HepG2 (cell line): ENCODE data around the gene ALG5. TPM values are rescaled to one million over a fixed set of nuclear protein-coding genes. Genes with fewer than 3 reads are reported as not detected.
A peak's percentile ranks its signal among the peaks of the same experiment; 100 is the strongest.

Experiments used
- FOXP1 ChIP-seq, 2 experiments: fragments of 450-650 bp in 1 of 2; IDR thresholded peaks; 2 replicates each; pipeline ENCODE4 v1.6.1; 2017 to 2018; ENCODE audit warnings: antibody characterized with exemption in 1 of 2
- HHEX ChIP-seq: IDR thresholded peaks from 2 replicates; pipeline ENCODE4 v1.6.1; 2016; ENCODE audit warnings: control low read depth
- HNRNPUL1 ChIP-seq: fragments of 200-400 bp; formaldehyde crosslinking; IDR thresholded peaks from 2 replicates; pipeline ENCODE4 v1.6.1; 2017; ENCODE audit warnings: low read depth, mild to moderate bottlenecking, low read length, moderate library complexity
- PRDM4 ChIP-seq: sonication (generic); formaldehyde crosslinking; IDR thresholded peaks from 2 replicates; pipeline ENCODE4 v1.9.0; 2021; ENCODE audit warnings: missing genetic modification reagents, borderline replicate concordance
- SETDB1 ChIP-seq: sonication (generic); formaldehyde crosslinking; IDR thresholded peaks from 2 replicates; pipeline ENCODE4 v1.5.1; 2020; ENCODE audit warnings: missing genetic modification reagents, mild to moderate bottlenecking, borderline replicate concordance
- TRIM22 ChIP-seq: fragments of 450-650 bp; IDR thresholded peaks from 2 replicates; pipeline ENCODE4 v1.6.1; 2017
- ZBTB33 ChIP-seq: sonication (generic); formaldehyde crosslinking; IDR thresholded peaks from 2 replicates; pipeline ENCODE4 v1.4.0; 2020; ENCODE audit warnings: missing genetic modification reagents
- ZBTB49 ChIP-seq: sonication (generic); formaldehyde crosslinking; IDR thresholded peaks from 2 replicates; pipeline ENCODE4 v1.4.0; 2020; ENCODE audit warnings: missing genetic modification reagents, borderline replicate concordance
- ZBTB7A ChIP-seq: sonication (generic); formaldehyde crosslinking; IDR thresholded peaks from 2 replicates; pipeline ENCODE4 v1.8.0; 2022; ENCODE audit warnings: mild to moderate bottlenecking, missing genetic modification reagents
- ZNF451 ChIP-seq: sonication (generic); formaldehyde crosslinking; IDR thresholded peaks from 2 replicates; pipeline ENCODE4 v1.5.0; 2020; ENCODE audit warnings: mild to moderate bottlenecking, missing genetic modification reagents
- ZNF564 ChIP-seq: sonication (generic); formaldehyde crosslinking; IDR thresholded peaks from 2 replicates; pipeline ENCODE4 v1.8.1; 2023; ENCODE audit warnings: mild to moderate bottlenecking, missing genetic modification reagents
- polyA plus RNA-seq, 8 experiments: library from polyadenylated mRNA; depleted of rRNA in 3 of 8; stranded (reverse) in 7 of 8; unstranded in 1 of 8; fragments of >200 nt; fragmentation: Illumina TruSeq in 4 of 8; extraction: Trizol in 4 of 8; gene quantifications; 2 replicates each; pipeline versions ENCODE4 v1.2.1 to v1.2.3, GENCODE V29; 2011 to 2016; ENCODE audit warnings: low read depth in 4 of 8, missing spikeins in 1 of 8, mixed read lengths in 1 of 8; ENCODE audit not compliant: insufficient read depth in 1 of 8
- total RNA-seq, 5 experiments: library from RNA; depleted of rRNA; stranded (reverse); fragments of >200 nt; fragmentation: Illumina TruSeq; extraction: Trizol; gene quantifications; 2 replicates each; pipeline ENCODE4 v1.2.3, GENCODE V29; 2016; ENCODE audit warnings: low read depth in 1 of 5
- TF ChIP-seq, protein P1 (sequence below), 2 experiments: IDR thresholded peaks; 2 replicates each; pipeline ENCODE4 v1.6.1; 2011 to 2012; ENCODE audit warnings: low read length in 2 of 2, borderline replicate concordance in 1 of 2, low read depth in 1 of 2, mild to moderate bottlenecking in 1 of 2, moderate library complexity in 1 of 2
- TF ChIP-seq, protein P2 (sequence below): sonication (generic); formaldehyde crosslinking; IDR thresholded peaks from 2 replicates; pipeline ENCODE4 v1.9.0; 2021; ENCODE audit warnings: missing genetic modification reagents, mild to moderate bottlenecking, borderline replicate concordance

ALG5 gene
- total and polyA plus RNA-seq, 2 of the 13 experiments (the other 11 are each of a cell fraction or from before 2014, with no cell fraction given) = 27.8 to 51.1 TPM

DNA sequence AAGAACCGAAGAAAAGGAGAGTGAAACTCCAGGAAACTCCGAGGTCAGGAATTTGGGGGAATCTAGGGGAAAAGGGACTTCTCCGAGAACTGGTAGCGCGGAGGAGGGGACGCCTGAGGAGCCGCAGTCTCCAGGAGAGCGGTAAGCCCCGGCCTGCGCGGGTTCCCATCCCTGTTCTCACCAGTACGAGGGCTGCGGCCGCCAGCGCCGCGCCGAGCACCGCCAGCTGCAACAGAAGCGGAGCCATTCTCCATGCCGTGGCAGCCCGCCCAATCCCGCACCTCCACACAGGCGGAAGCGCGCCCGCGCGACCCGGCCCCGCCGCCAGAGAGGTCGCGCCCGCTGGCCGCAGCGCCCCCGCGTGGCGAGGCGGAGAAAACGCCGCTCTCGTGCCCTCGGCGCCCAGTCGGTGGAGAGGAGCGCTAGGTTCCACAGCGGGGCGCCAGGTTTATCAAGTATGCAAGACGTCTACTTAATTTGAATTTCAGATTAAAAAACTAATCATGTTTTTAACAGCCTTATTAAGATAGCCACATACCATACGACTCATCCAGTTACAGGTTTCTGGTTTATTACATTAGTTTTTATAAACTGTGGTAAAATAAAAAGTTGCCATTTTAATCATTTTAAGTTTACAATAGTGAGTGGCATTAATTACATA, at the start of gene ALG5 (continued):
- TF ChIP-seq, protein P1, sequence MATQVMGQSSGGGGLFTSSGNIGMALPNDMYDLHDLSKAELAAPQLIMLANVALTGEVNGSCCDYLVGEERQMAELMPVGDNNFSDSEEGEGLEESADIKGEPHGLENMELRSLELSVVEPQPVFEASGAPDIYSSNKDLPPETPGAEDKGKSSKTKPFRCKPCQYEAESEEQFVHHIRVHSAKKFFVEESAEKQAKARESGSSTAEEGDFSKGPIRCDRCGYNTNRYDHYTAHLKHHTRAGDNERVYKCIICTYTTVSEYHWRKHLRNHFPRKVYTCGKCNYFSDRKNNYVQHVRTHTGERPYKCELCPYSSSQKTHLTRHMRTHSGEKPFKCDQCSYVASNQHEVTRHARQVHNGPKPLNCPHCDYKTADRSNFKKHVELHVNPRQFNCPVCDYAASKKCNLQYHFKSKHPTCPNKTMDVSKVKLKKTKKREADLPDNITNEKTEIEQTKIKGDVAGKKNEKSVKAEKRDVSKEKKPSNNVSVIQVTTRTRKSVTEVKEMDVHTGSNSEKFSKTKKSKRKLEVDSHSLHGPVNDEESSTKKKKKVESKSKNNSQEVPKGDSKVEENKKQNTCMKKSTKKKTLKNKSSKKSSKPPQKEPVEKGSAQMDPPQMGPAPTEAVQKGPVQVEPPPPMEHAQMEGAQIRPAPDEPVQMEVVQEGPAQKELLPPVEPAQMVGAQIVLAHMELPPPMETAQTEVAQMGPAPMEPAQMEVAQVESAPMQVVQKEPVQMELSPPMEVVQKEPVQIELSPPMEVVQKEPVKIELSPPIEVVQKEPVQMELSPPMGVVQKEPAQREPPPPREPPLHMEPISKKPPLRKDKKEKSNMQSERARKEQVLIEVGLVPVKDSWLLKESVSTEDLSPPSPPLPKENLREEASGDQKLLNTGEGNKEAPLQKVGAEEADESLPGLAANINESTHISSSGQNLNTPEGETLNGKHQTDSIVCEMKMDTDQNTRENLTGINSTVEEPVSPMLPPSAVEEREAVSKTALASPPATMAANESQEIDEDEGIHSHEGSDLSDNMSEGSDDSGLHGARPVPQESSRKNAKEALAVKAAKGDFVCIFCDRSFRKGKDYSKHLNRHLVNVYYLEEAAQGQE (IDR thresholded peaks at IDR 0.05; ENCODE audit: borderline replicate concordance in 1 of 2, low read depth in 1 of 2, low read length in 2 of 2) = peak in 1 of 2 experiments; percentile 75; a peak in 1 of 4 replicates
- TF ChIP-seq ZBTB49 (CRISPR knock-in tag) (no peak), PRDM4 (CRISPR knock-in tag) (no peak), ZBTB33 (CRISPR knock-in tag) (no peak), HHEX (CRISPR knock-in tag) (no peak), ZBTB7A (CRISPR knock-in tag) (no peak), SETDB1 (CRISPR knock-in tag) (no peak), HNRNPUL1 (peak; percentile 40; the same call in 1 of the 2 replicates), ZNF451 (peak; percentile 83), ZNF564 (CRISPR knock-in tag) (peak; percentile 30; the same call in 1 of the 2 replicates), FOXP1 (IDR thresholded peaks at IDR 0.05) (no peak), FOXP1 (CRISPR knock-in tag; IDR thresholded peaks at IDR 0.05) (no peak), TRIM22 (no peak)
- TF ChIP-seq, protein P2, sequence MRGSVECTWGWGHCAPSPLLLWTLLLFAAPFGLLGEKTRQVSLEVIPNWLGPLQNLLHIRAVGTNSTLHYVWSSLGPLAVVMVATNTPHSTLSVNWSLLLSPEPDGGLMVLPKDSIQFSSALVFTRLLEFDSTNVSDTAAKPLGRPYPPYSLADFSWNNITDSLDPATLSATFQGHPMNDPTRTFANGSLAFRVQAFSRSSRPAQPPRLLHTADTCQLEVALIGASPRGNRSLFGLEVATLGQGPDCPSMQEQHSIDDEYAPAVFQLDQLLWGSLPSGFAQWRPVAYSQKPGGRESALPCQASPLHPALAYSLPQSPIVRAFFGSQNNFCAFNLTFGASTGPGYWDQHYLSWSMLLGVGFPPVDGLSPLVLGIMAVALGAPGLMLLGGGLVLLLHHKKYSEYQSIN (CRISPR knock-in tag) = no peak
